T-helper 2 cell treated with Interferon-gamma antibody and Interleukin-4, amounts not matched to agents 5 μg/mL and 100 μg/mL, for 36 hours (primary cell): ENCODE data around the gene MZT2A.
A peak's percentile ranks its signal among the peaks of the same experiment; 100 is the strongest.
"Not testable (repeated sequence)": the region's sequence is repeated elsewhere in the genome, so short reads cannot be mapped to it uniquely, and the experiment has no call there.

Source experiments
- DNase-seq: peaks from one replicate; pipeline ENCODE4 v3.0.0; 2021; ENCODE audit warnings: low spot score
- H3K27ac Mint-ChIP-seq: one replicate; pipeline ENCODE4 v1.8.0; 2021; ENCODE audit warnings: mild to moderate bottlenecking, mixed read lengths
- H3K27me3 Mint-ChIP-seq: one replicate; pipeline ENCODE4 v1.8.0; 2021; ENCODE audit warnings: low read depth, mixed read lengths
- H3K36me3 Mint-ChIP-seq: one replicate; pipeline ENCODE4 v1.8.0; 2021; ENCODE audit warnings: low read depth, mixed read lengths
- H3K4me1 Mint-ChIP-seq: one replicate; pipeline ENCODE4 v1.8.0; 2021; ENCODE audit warnings: low read depth, mixed read lengths
- H3K4me3 Mint-ChIP-seq: one replicate; pipeline ENCODE4 v1.8.0; 2022; ENCODE audit warnings: mild to moderate bottlenecking, moderate library complexity, mixed read lengths
- H3K9me3 Mint-ChIP-seq: one replicate; pipeline ENCODE4 v1.8.0; 2021; ENCODE audit warnings: mixed read lengths

The MZT2A gene

DNA sequence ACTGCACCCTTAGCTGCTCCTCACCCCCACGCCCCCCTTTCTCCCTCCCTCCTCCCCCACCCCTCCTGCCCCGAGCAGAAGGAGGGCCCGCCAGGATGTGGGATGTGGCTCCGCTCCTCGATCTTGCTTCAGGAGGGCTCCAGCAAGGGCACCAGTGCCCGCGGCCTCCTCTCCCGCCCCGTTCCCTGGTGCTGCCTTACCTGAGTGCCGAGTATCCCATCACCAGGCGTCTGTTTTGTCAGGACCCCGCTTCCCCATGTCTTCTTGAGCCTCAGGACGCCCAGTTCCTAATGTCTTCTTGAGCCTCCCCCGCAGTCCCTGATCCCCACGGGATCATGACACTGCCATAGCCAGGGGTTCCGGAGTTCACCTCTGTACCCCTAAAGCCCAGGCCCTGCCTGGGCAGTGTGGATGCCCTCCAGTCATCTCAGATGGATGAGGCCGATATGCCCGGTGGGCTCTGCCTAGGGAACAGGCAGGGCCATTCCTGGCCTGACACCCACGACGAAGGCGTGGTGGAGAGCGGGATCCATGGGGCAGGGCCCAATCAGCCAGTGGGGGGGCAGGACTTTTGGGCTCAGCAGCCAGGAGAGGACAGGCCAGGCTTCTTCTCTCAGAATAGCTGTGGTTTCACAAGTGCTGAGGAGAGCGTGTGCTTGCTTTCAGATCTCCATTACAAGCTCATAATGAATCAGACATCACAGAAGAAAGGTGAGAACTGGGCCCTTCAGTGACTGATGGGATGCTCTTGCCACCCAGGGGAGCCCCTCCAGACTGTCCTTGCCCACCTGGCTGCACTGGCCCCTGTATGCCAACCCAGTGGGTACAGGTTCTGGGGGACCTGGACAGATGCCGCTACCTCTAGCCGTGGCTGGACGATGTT lies 37.0 kb upstream of the MZT2A start:
- H3K4me3 Mint-ChIP-seq = peak overlapping the region; percentile 69
- peaks cover 16% of the 10 kb centered on the region for H3K4me1 Mint-ChIP-seq
- not testable (repeated sequence) for DNase-seq, H3K27me3 Mint-ChIP-seq, H3K36me3 Mint-ChIP-seq, H3K9me3 Mint-ChIP-seq, H3K27ac Mint-ChIP-seq

DNA sequence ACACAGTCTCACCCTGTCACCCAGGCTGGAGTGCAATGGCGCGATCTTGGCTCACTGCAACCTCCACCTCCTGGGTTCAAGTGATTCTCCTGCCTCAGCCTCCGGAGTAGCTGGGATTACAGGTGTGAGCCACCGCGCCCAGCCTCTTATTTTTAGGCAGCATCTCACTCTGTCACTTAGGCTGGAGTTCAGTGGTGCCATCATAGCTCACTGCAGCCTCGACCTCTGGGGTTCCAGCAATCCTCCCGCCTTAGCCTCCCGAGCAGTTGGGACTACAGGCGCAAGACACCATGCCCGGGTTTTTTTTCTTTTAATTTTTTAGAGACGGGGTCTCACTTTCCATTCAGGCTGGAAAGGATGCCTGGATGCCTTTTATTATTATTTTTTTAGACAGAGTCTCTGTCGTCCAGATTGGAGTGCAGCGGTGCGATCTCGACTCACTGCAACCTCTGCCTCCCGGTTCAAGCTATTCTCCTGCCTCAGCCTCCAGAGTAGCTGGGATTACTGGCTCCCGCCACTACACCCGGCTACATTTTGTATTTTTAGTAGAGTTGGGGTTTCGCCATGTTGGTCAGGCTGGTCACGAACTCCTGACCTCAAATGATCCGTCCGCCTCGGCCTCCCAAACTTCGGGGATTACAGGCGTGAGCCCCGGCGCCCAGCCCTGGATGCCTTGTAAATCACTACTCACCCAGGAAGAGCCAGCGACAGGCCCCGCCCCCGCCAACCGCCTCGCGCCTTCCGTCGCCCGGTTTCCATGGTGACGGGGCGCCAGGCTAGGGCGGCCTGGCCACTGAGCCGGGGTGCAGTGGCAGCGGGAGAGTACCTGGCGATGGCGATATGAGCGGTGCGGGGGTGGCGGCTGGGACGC lies 35.2 kb upstream of the MZT2A start, which contains the start of gene CCDC74A:
Gene CCDC74A, plus strand, starts transcription at position 758 of the 871 bp plus-strand sequence. Its CDS starts 83 bp downstream, at position 841.
- not testable (repeated sequence) for H3K36me3 Mint-ChIP-seq, H3K27me3 Mint-ChIP-seq, H3K9me3 Mint-ChIP-seq
- DNase-seq = peak; percentile 86
- peaks cover 16% of the 10 kb centered on the region for H3K4me1 Mint-ChIP-seq
- peak within 1 kb of the TSS; percentile 89 for H3K4me3 Mint-ChIP-seq
- H3K27ac Mint-ChIP-seq = peak within 1 kb of the TSS; percentile 75

- H3K4me1 Mint-ChIP-seq = peaks cover 16% of the 10 kb centered on the region
- not testable (repeated sequence) for H3K9me3 Mint-ChIP-seq, H3K27ac Mint-ChIP-seq, H3K27me3 Mint-ChIP-seq, DNase-seq, H3K4me3 Mint-ChIP-seq, H3K36me3 Mint-ChIP-seq
Observed at GRCh38 chr2:131525256-131525655, 33.1 kb upstream of the MZT2A start.

GRCh38 chr2:131521961-131522781 lies 30.0 kb upstream of the MZT2A start:
- DNase-seq = no peak
- H3K27me3 Mint-ChIP-seq = no peaks in the 10 kb centered on the region
- H3K4me1 Mint-ChIP-seq = peaks cover 3% of the 10 kb centered on the region
- H3K4me3 Mint-ChIP-seq = no peak overlapping the region
- H3K27ac Mint-ChIP-seq = peak overlapping the region; percentile 15
- H3K36me3 Mint-ChIP-seq = peaks cover 13% of the 10 kb centered on the region
- H3K9me3 Mint-ChIP-seq = no peaks in the 10 kb centered on the region

- not testable (repeated sequence) for H3K4me3 Mint-ChIP-seq, H3K4me1 Mint-ChIP-seq, H3K27me3 Mint-ChIP-seq, H3K9me3 Mint-ChIP-seq, DNase-seq
- peaks cover 13% of the 10 kb centered on the region for H3K36me3 Mint-ChIP-seq
- peak overlapping the region; percentile 15 for H3K27ac Mint-ChIP-seq
Observed at GRCh38 chr2:131521524-131521923, 29.3 kb upstream of the MZT2A start.

DNA sequence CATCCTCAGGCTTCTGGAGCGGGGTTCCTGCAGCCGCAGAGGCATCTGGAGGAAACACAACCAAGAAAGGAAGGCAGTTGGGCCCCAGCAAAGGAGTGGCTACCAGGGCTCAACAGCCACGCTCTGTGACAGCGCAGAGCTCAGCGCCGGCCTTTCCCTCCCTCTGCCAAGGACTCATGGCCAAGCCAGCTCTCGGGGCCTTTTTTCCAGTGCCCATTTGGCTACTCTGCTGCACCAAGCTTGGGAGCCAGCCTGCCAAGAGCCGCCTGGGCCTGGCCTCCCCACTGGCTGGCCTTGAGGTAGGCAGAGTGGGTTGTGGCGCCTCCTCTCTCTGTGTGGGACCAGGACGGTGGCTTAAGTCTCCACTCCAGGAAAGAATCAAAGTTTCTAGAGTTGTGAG lies 28.3 kb upstream of the MZT2A start:
- H3K36me3 Mint-ChIP-seq = peaks cover 14% of the 10 kb centered on the region
- no peaks in the 10 kb centered on the region for H3K4me1 Mint-ChIP-seq
- DNase-seq = no peak
- H3K4me3 Mint-ChIP-seq = no peak overlapping the region
- H3K27me3 Mint-ChIP-seq = no peaks in the 10 kb centered on the region
- H3K27ac Mint-ChIP-seq = no peak overlapping the region
- no peaks in the 10 kb centered on the region for H3K9me3 Mint-ChIP-seq

GRCh38 chr2:131519871-131520470 lies 27.8 kb upstream of the MZT2A start:
- H3K27ac Mint-ChIP-seq, DNase-seq, H3K4me3 Mint-ChIP-seq, H3K4me1 Mint-ChIP-seq, H3K9me3 Mint-ChIP-seq, H3K27me3 Mint-ChIP-seq: not testable (repeated sequence)
- peaks cover 14% of the 10 kb centered on the region for H3K36me3 Mint-ChIP-seq

- H3K27ac Mint-ChIP-seq = no peak overlapping the region
- no peak for DNase-seq
- no peaks in the 10 kb centered on the region for H3K9me3 Mint-ChIP-seq
- H3K27me3 Mint-ChIP-seq = no peaks in the 10 kb centered on the region
- no peaks in the 10 kb centered on the region for H3K4me1 Mint-ChIP-seq
- H3K4me3 Mint-ChIP-seq = no peak overlapping the region
- H3K36me3 Mint-ChIP-seq = peaks cover 14% of the 10 kb centered on the region
Observed at GRCh38 chr2:131519466-131519865, 27.3 kb upstream of the MZT2A start.

DNA sequence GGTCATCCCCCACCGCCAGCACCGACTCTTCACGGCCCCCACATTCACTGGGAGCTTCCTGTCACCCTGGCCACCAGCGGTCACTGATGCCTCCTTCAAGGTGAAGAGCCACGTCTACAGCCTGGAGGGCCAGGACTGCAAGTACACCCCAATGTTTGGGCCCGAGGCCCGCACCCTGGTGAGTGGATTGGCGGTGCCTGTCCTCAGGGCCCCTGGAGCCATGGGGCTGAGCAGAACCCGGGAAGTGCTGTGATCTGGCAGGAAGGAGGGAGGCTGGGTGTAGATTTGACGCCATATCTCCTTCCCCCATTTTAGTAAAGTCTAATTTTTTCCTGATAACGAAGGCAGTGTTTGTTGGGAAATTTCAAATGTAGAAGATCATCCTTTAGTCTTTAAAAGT lies 26.3 kb upstream of the MZT2A start:
- peaks cover 14% of the 10 kb centered on the region for H3K36me3 Mint-ChIP-seq
- not testable (repeated sequence) for H3K27me3 Mint-ChIP-seq, DNase-seq, H3K9me3 Mint-ChIP-seq, H3K27ac Mint-ChIP-seq, H3K4me1 Mint-ChIP-seq, H3K4me3 Mint-ChIP-seq

DNA sequence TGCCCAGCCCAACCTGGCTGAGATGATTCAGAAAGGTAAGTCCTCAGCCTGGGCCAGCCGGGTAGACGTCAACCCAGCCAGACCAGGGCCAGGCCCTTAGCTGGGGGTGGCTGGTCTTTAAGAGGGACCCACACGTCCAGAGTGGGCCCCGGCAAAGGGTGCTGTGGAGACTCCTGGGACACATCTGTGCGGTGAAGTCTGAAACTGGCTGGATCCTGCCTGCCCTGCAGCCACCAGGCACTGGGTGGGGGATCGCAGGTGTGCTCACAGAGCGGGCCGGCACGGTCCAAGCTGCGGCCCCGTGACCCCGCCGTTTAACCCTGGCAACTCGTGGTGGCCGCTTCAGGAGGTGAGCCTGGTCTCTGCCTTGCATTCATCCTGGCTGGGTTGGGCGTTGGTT lies 25.7 kb upstream of the MZT2A start:
- not testable (repeated sequence) for H3K27me3 Mint-ChIP-seq
- H3K36me3 Mint-ChIP-seq = peaks cover 14% of the 10 kb centered on the region

DNA sequence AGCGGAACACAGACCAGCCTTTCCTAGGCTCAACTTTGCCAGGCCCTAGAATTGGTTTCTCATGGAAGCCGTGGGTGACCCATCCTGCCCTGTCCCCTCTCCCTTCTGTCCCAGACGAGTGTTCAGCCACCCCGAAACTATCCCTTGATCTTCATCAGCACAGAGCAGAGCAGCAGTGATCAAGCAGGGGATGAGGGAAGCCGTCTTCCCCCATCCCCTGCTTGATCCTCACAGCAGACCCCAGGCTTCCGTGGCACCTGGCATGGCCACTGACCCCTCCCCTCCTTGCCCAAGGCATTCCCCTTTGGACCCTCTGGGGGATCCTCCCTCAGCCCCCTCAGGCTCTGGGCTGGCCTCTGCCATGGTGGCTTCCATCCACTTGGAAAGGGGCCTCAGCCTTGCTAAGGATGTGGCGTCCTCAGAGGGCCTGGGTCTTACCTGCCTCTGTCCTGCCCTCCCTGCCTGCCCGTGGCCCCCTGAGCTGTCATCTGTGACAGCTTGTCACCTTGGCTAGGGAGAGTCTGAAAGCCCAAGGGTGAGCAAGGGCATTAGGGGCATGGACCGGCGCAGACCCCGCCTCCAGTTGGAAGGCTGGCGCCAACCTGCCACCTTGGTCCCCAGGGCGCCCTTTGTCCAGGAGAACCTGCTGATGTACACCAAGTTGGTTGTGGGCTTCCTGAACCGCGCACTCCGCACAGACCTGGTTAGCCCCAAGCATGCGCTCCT lies 25.1 kb upstream of the MZT2A start:
- Mint-ChIP-seq H3K27me3 (no peaks in the 10 kb centered on the region), H3K4me3 (no peak overlapping the region), H3K27ac (no peak overlapping the region), H3K9me3 (no peaks in the 10 kb centered on the region), H3K4me1 (no peaks in the 10 kb centered on the region), H3K36me3 (peaks cover 17% of the 10 kb centered on the region)
- DNase-seq = no peak

More for the DNA sequence above, 25.7 kb upstream of the MZT2A start:
- H3K27ac Mint-ChIP-seq, DNase-seq, H3K9me3 Mint-ChIP-seq, H3K4me3 Mint-ChIP-seq, H3K4me1 Mint-ChIP-seq: not testable (repeated sequence)

DNA sequence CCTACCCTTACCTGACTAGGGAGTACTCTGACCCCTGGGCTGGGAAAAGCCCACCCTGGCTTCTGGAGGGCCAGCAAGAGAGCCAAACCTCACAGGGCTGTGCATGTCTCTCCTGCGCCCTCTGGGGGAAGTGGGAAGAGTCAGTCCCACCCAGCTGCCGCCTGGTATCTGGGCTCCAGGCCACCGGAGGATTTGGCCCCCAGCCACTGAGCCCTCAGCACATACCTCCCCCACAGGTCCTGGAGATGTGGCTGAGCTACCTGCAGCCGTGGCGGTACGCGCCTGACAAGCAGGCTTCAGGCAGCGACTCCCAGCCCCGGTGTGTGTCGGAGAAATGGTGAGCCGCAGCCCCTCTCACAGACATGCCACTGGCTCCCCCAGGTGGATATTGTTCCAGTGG lies 24.4 kb upstream of the MZT2A start:
- not testable (repeated sequence) for DNase-seq, H3K9me3 Mint-ChIP-seq, H3K27me3 Mint-ChIP-seq, H3K4me3 Mint-ChIP-seq, H3K27ac Mint-ChIP-seq, H3K4me1 Mint-ChIP-seq
- H3K36me3 Mint-ChIP-seq = peaks cover 13% of the 10 kb centered on the region

GRCh38 chr2:131516011-131516410 lies 23.8 kb upstream of the MZT2A start:
- no peaks in the 10 kb centered on the region for H3K9me3 Mint-ChIP-seq
- no peak overlapping the region for H3K4me3 Mint-ChIP-seq
- no peaks in the 10 kb centered on the region for H3K4me1 Mint-ChIP-seq
- peaks cover 12% of the 10 kb centered on the region for H3K36me3 Mint-ChIP-seq
- H3K27me3 Mint-ChIP-seq = no peaks in the 10 kb centered on the region
- H3K27ac Mint-ChIP-seq = no peak overlapping the region
- no peak for DNase-seq
